ENCODE data around the gene BTN2A1.
A peak's percentile ranks its signal among the peaks of the same experiment; 100 is the strongest.
"Not testable (repeated sequence)": the region's sequence is repeated elsewhere in the genome, so short reads cannot be mapped to it uniquely, and the experiment has no call there.

The BTN2A1 gene

DNA sequence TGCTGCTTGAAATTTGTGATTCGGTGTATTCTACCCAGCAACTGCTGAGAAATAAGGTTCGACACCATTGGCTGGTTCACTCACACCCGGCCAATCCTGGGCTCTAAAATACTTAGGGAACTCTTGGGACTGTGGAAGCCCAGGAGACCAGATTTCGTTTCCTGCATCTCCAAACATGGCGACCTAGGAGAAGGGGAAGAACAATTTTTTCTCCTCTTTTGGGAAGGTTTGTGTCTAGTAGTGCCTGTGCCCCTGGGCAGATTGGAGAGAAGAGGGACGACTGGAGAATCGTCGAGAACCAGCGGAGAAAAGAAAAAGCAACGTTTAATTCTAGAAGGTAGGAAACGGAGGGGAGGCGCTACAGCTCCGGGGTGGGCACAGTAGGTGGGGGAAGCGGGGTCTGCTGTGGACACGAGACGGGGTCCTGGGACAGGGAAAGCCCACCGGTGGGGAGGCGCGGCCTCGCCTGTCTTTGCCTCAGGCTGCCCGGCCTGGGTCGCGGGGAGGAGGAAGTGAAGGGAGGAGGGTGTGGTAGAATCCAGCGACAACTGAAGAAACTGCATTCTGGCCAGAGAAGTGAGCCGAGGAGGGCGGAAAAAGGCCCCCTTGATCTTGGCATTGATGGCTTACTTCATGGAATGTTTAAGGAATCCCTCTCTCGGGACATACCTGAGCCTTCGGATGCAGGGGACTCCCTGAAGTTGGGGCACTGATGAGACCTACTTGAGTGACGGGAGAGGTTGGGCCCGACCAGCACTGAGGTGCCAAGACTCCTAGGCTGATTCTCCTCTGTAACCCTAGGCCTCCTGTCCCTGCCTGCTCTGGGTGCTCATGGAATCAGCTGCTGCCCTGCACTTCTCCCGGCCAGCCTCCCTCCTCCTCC, at the start of gene BTN2A1:
TSS of gene BTN2A1 (plus strand) at position 150 of the 883 bp plus-strand sequence. CDS start at position 832, 682 bp downstream.
- DNase-seq, result peak; percentile 62

DNA sequence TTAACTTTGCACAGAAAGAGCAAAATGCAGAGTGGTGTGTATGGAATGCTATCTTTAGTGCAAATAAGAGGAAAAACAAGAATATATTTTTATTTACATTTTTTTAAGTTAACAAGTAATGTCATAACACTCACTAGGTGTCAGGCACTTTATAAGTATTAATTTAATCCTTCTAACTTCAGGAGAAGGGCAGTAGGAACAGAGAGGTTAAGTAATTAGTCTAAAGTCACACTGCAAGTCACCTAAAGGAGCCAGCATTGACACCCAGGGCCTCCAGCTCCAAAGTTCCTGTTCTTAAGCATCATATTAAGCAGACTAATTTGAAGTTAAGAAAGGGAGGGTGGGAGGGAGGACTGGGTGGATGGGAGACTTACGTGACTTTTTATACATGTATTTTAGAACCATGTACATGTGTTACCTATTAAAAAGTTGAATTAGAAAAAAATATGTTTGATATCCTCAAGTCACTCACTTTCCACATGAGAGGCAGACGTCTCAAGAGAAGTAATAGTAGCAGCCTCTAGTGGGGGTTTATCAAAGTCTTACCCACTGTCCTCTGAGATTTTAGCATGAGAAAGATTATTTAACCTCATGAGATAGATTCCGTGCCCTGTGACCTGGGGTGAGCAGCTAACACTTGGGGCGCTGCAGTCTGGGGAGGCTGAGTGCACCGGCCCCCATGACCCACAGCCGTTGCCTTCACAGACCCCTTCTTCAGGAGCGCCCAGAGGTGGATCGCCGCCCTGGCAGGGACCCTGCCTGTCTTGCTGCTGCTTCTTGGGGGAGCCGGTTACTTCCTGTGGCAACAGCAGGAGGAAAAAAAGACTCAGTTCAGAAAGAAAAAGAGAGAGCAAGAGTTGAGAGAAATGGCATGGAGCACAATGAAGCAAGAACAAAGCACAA, 48.7 kb upstream of the BTN2A1 start:
- DNase-seq, result no peak

- no peak for DNase-seq
Measured at GRCh38 chr6:26411751-26412150, 46.0 kb upstream of the BTN2A1 start.

DNA sequence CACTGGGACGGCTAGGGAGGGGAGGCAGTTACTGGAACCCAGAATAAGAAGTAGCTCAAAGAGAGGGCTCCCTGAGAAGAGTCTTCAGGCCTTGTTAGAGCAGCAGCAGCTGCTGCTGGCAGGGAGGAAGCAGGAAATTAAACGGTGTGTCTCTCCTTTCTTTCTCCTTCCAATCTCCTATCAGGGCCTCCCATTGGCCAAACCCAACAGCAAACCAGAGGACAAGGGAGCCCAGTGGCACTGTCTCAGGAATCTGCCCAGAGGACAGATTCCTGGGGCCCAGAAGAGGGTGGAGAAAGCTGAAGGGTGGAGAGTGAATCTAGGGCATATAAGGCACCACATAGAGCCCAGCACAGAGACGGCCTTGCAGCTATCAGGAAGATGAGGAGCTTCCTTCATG, 45.5 kb upstream of the BTN2A1 start:
- no peak for DNase-seq

GRCh38 chr6:26412954-26413353, 44.8 kb upstream of the BTN2A1 start:
- no peak for DNase-seq

DNA sequence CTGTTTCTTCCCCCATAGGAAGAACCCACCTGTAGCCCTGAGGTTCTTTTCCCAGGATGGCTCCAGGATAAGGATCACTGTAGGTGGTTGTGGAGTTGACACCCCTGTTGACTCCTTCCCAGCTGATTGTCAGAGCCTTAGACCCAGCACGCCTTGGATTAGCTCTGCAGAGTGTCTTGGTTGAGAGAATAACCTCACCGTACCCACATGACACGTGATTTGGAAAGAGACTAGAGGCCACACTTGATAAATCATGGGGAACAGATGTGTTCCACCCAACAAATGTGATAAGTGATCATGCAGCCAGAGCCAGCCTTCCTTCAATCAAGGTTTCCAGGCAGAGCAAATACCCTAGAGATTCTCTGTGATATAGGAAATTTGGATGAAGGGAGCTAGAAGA, 43.5 kb upstream of the BTN2A1 start:
- DNase-seq, result no peak

DNA sequence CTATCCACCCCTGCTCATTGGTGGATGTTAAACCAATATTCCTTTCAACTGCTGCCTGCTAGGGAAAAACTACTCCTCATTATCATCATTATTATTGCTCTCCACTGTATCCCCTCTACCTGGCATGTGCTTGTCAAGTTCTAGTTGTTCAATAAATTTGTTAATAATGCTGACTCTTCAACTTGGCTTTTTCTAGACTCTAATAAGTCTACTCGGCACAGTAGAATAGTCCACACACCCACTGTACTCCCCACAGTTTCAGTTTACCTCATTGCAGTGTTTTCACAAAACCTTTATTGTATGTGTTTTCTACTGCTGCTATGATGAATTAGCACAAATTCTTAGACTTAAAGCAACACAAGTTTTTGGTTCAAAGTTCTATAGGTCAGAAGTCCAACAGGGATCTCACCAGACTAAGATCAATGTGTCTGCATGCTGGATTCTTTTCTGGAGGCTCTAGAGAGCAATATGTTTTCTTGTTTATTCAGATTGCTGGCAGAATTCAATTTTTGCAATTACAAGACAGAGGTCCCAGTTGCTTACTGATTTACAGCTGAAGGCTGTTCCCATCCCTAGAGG, 42.6 kb upstream of the BTN2A1 start:
- DNase-seq, result no peak

DNA sequence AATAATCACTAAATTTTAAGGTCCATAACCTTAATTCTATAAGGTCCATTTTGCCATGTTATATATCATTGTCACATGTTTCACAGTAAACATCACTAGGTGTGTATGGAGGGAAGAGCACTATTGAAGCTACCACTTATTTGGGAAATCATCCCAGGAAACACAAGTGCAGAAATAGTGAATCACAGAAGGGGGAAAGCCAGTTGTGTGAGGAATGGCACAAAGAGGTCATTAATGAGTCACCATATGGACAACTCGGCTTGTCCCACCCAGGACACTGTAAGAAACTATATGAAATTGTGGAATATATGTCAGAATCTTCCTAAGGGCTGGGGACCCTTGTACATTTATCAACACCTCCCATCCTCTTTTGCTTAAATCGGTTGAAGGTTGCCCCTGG, 42.0 kb upstream of the BTN2A1 start:
- DNase-seq, result no peak

DNA sequence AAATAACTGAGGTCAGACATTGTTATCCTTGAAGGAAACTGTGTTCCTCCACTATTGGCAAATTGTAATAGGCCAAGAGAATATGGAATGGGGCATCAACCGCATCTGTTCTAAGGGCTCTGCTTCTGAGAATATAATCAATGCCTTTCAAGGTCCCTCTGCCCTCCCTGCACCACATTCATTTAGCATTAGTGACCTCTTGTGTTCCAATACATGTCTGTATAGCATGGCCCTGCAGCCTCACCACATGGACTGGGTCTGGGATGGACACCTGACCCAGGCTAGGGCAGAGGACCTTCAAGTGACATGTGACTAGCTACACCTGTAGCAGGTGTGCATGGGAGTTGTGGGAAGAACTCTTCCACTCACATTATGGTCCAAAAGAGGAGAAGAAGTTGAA, 41.5 kb upstream of the BTN2A1 start:
- no peak for DNase-seq

DNA sequence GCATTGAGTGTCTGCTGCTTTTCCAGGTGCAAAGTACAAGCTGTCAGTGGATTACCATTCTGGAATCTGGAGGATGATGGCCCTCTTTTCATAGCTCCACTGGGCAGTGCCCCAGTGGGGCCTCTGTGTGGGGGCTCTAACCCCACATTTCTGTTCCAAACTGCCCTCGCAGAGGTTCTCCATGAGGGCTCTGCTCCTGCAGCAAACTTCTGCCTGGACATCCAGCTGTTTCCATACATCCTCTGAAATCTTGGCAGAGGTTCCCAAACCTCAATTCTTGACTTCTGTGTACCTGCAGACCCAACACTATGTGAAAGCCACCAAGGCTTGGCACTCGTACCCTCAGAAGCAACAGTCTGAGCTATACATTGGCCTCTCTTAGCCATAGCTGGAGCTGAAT, 39.7 kb upstream of the BTN2A1 start:
- not testable (repeated sequence) for DNase-seq

GRCh38 chr6:26418795-26419194, 39.0 kb upstream of the BTN2A1 start:
- DNase-seq, result not testable (repeated sequence)

- peak; percentile 24 for DNase-seq
Measured at GRCh38 chr6:26420688-26421171, 37.0 kb upstream of the BTN2A1 start.

GRCh38 chr6:26421259-26422144, 36.3 kb upstream of the BTN2A1 start:
- peak; percentile 24 for DNase-seq

- no peak for DNase-seq
Measured at GRCh38 chr6:26422329-26422728, 35.4 kb upstream of the BTN2A1 start.

GRCh38 chr6:26426691-26427450, 30.9 kb upstream of the BTN2A1 start:
- DNase-seq, result no peak

DNA sequence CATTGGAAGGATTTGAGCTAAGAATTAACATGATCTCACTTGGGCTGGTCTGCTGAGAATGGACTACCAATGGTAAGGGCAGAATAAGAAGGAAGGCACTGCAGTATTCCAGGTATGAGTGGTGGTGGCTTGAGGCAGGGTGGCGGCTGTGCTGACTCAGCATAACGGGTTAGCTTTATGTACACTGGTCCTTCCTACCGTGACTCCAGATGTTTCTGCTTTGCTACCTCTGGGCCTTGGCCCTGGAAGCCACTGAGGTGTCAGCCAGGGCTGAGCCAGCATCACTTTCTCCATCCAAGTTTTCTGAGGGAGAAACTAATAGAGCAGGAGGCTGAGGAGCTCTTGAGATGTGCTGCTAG, 30.3 kb upstream of the BTN2A1 start:
- no peak for DNase-seq

DNA sequence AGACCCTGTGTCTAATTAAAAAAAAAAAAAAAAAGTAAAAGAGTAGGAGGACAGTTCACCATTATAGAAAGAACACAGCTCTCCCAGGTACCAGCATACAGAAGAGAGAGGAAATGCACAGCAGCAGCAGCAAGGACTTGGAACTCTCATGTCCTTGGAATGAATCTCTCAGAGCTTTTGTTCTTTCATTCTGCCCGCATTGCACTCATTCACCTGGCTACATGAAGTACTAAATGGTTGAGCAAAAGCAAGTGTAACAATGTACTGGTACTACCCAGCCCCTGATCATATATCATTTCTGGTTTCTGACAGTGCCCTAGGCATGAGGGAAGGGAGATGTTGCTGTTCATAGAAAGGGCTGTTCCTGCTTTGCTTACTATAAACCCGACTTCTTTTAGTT, 29.5 kb upstream of the BTN2A1 start:
- DNase-seq, result no peak

DNA sequence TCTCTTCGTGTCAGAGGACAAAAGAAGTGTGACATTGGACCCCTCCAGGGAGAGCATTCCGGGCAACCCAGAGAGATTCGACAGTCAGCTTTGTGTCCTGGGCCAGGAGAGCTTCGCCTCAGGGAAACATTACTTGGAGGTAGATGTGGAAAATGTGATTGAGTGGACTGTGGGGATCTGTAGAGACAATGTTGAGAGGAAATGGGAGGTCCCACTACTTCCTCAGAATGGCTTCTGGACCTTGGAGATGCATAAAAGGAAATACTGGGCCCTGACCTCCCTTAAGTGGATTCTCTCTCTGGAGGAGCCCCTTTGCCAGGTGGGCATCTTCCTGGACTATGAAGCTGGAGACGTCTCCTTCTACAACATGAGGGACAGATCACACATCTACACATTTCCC, 27.0 kb upstream of the BTN2A1 start:
- no peak for DNase-seq

- no peak for DNase-seq
Measured at GRCh38 chr6:26431258-26432172, 26.2 kb upstream of the BTN2A1 start.

DNA sequence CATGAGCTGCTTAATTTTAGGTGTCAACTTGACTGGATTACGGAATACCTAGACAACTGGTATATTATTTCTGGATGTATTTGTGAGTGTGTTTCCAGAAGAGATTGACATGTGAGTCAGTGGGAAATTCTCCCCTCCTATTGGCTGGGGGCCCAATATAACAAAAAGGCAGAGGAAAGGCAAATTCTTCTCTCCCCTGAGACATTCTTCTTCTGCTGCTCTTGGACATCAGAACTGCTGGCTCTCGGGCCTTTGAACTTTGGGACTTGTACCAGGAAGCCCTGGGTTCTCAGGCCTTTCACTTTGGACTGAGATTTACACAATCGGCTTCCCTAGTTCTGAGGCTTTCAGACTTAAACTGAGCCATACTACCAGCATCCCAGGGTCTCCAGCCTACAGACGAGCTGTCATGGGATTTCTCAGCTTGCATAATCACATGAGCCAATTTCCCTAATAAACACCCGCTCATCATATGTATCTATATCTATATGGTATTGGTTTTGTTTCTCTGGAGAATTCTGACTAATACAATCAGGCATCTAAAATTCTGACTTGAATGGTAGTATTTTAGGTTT, 25.0 kb upstream of the BTN2A1 start:
- no peak for DNase-seq

Data from activated gamma-delta T cell treated with Interleukin-2 at 50 U/mL for 16 hours (primary cell).